SKM-1 (cell line): Measurements from ENCODE around the gene PXDN.

Experiments
- DNase-seq: peaks from one replicate; lab custom pipeline; 2025; ENCODE audit not compliant: unreplicated experiment; lab: John Stamatoyannopoulos, UW

The PXDN gene

GRCh38 chr2:1586923-1587840 lies 157.1 kb downstream of the PXDN start:
- DNase-seq, result no peak

DNA sequence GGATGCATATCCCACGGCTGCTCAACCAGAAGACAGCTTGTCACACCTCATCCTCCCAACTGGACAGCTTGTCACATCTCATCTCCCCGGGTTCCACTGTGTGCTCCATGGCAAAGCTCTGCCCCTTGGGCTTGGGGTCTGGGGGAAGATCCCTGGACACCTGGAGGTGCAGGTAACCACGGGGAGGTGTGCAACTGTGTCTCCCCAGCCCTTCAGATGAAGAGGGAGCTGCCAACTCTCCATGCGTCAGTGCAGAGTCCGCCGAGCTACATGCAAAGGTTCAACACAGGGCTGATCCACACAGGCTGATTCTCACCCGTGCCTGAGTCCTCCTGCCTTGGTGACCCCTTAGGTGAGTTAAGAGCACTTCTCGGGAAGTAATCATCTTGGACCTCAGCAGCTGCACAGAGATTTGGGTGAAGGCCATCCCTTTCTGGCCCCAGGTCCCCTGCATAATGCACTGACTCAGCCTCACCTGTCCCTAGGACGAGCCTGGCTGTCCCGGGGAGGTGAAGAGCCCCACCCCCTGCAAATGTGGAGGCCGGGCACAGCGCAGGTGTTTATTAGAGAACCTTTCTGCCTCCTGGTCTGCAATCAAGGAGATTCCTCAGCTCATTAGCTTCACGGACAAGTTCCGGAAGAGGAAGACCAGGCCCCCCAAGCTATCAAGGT lies 157.9 kb downstream of the PXDN start:
- DNase-seq, result no peak

GRCh38 chr2:1585635-1586034 lies 158.7 kb downstream of the PXDN start:
- no peak for DNase-seq

DNA sequence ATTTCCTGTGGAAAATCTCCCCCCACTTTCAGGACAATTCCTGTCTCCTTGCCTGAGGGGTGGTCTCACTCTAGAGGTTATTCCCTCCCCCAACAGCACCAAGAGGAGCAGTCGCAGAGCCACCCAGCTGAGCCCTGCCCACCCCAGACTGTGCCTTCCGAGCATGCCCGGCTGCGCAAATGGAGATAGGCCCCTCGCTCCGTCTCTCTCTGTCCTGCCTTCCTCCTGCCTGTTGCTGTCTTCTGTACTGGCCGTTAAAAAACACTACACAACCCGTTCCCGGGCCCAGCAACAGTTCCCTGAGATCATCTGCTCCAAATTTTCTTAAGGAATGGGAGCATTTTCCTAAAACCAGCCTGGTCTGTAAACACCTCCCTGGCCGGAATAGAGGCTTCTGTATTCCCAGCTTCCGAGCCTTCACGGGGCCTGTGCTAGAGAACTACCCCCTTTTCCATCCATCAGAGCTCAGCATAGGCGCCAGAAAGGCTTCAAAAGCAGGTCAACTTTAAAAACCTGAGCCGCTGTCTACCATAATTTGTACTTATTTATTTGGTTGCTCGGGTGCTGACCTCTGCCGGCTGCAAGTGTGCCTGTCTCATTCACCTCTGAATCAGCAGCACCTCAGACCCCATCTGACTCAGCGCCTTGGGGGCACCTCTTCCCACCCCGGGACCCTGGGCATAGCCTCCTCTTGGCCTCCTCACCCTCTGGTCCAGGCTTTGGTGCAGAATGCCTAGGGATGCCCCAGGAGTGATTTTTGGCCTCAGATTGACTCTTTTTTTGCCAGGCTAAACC lies 159.4 kb downstream of the PXDN start:
- no peak for DNase-seq

DNA sequence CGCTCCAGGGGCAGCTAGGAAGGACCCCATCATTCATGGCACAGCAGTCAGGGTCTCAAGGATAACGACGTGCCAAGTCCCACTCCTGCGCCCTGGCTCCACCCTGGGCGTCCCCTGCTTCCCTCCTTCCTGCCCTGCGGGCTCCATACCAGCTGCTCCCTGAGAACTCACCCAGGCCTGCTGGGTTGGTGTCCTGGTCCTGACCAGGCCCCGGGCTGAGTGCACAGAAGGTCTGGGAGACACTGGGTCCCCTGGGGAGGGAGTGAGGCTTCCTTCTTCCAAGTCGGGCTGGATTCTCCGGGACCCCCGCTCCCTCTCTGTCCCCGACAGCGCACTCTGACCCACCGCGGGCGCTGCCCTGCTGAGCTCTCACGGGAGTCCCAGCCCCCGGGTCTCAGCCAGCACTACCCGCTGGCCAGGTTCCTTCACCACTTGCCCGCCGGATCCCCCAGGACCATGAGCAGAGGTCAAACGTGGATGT lies 160.2 kb downstream of the PXDN start:
- no peak for DNase-seq

DNA sequence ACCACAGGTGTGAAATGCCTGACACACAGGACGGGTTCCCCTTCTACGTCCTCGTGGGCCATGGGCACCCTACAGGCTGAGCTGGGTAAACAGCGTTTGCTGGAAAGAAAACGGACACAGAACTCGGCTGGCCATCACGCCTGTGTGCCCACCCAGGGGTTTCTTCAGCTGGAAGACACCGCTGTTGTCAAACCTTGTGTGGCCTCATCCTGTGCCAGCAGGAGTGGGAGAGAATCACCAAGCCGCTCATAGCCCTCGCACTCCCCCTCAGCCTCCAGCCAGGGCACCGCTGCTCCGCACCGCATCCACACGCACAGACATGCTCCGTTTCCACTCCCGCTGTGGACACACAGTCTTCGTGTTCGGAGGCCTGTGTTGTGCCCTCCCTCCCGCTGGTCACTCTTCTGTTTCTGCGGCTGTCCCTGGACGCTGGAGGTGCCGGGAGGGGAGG lies 161.4 kb downstream of the PXDN start:
- DNase-seq, result no peak

DNA sequence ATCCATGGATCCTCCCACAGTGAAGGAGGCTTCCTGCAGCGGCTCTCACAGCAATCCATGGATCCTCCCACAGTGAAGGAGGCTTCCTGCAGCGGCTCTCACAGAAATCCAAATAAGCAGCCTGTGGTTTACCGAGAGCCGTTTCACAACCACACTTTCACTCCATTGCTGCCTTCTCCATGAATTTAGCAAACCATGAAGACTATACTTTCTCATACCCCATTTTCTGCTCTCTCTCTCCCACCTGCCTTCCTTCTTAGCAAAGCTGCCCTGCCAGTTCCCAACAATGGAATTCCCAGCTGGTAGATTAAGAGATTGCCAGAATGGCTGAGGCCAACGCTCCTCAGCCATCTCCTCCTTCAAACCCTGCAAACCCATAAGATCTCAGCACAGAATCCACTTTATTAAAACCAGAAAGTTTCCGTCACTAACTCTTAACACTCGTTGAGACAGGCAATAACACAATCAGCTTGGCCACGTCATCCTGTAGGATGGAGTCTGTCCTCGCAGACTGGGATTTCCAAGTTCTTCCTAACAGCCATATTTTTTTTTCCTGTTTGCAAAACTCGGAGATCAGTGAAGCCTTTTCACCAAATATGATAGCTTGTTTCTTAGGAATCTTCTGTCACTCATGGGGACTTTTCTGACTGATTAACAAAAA lies 162.2 kb downstream of the PXDN start:
- DNase-seq, result no peak
